ENCODE measurements around the gene KRT37.

The KRT37 gene

DNA sequence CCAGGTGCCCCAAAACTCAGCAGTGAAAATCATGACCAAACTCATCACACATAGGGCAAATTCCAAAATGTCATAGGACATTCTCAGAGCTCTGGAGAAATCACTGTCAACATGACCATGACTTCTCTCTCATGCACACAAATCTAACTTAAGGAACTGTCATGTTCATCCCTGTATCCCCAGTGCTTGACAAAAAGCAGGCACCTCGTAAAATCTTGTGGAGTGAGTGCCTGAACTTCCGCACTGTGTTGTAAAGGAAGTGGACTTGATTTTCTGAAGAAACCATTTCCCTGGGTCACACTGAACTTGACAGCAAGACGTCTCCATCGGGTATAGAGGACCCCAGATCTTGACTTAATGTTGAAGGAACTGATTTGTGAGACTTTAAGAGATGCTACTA lies 2.8 kb downstream of the KRT37 start:
- no peak for DNase-seq (ENCODE audit: insufficient read length, low spot score)
- no peak for FAIRE-seq
- TF ChIP-seq POLR2A (IDR thresholded peaks at IDR 0.05; ENCODE audit: low read depth, low read length): no peak

DNA sequence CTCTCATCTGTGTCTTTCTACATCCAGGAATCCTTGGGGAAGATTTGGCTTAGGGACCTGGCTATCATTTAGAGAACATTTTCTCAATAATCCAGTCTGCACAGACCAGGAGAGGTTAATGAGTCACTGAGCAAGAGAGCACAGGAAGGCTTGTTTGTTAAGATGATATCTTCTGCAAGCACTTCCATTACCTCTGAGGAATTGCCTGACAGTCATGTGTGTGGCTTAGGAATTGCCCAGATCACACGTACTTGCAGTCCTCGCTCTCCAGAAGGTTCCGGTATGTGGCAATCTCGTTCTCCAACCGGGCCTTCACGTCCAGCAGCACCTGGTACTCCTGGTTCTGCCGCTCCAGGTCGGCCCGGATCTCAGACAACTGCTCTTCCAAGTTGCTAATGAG lies 3.3 kb downstream of the KRT37 start:
- no peak for DNase-seq (ENCODE audit: insufficient read length, low spot score)
- no peak for FAIRE-seq
- TF ChIP-seq POLR2A (IDR thresholded peaks at IDR 0.05; ENCODE audit: low read depth, low read length): no peak

DNA sequence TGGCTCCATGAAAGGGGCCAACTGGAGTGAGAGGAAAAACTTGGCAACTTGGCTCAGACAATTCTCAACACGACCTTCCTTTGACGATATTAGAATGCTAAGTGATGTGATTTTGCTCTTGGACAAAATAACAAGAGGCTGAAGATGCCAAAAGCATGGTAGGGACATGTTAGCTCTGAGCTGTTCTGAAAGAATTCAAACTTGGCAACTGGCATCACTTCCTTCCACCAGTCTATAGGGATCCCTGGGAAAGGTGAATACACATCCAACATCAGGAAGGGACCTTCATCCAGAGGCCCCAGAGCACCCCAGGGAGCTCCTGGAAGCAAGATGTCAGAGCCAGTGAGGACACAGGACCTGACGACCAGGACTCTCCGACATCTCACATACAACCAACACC lies 4.3 kb downstream of the KRT37 start:
- no peak for DNase-seq (ENCODE audit: insufficient read length, low spot score)
- no peak for TF ChIP-seq POLR2A (IDR thresholded peaks at IDR 0.05; ENCODE audit: low read depth, low read length)

DNA sequence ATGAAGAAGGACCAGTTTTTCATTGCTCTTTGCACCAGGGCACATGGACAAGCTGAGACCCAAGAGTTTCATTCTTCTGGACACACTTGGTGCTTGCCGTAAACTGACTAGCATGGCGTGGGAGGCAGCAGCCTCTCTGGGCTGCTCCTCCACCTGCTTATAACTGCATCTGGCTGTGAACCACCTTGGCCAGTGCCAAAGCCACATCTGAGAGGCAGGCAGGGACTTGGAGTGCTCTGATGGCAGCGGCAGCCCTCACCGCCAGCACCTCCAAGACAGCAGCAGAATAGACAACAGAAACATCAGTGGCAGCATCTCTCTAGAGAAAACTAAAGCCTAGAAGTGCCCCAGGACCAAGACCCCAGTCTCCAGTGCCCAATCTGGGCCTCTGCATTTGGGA lies 4.7 kb downstream of the KRT37 start:
- FAIRE-seq (no peak), DNase-seq (ENCODE audit: insufficient read length, low spot score) (no peak)
- no peak for TF ChIP-seq POLR2A (IDR thresholded peaks at IDR 0.05; ENCODE audit: low read depth, low read length)

More for the DNA sequence above, 4.3 kb downstream of the KRT37 start:
- no peak for FAIRE-seq

DNA sequence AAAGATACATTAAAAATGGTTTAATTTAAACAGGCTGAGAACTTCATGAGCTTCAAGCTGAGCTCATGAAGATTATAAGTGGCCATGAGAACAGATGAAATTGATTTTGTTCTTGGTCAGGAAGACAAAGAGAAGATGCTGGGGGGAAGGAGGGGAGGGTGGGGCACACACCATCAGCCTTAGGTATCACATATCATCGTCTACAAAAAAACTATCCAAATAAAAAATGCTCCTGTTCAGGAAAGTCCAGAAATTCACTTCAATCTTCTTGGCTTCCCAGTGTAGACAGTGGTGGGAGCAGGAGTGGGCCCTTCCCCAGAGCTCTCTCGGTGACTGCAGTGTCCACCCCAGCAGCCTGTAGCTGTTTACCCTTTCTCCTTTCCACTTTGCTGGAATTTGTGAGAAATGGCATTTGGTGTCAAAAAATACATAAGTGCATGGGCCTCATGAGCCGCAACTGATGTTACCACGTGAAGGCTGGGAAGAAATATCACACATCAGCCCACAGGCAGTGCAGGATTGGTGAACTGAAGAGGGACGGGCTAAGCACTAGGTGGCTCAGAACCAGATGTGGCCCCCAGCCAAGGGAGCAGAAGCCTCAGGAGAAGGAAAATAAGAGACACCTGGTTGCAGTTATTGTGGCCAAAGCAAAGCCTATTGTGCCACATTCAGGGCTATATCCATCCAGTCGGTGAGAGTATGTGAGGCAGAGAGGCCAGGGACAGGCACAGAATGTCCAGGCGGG lies 6.1 kb downstream of the KRT37 start:
- no peak for DNase-seq (ENCODE audit: insufficient read length, low spot score)
- no peak for TF ChIP-seq POLR2A (IDR thresholded peaks at IDR 0.05; ENCODE audit: low read depth, low read length)
- FAIRE-seq: no peak

GRCh38 chr17:41417576-41418015 lies 6.8 kb downstream of the KRT37 start:
- no peak for TF ChIP-seq POLR2A (IDR thresholded peaks at IDR 0.05; ENCODE audit: low read depth, low read length)
- no peak for DNase-seq (ENCODE audit: insufficient read length, low spot score)
- FAIRE-seq: no peak

GRCh38 chr17:41417127-41417526 lies 7.3 kb downstream of the KRT37 start:
- FAIRE-seq: no peak
- no peak for TF ChIP-seq POLR2A (IDR thresholded peaks at IDR 0.05; ENCODE audit: low read depth, low read length)
- DNase-seq (ENCODE audit: insufficient read length, low spot score): no peak

GRCh38 chr17:41416479-41416878 lies 7.9 kb downstream of the KRT37 start:
- FAIRE-seq (no peak), DNase-seq (ENCODE audit: insufficient read length, low spot score) (no peak)
- TF ChIP-seq POLR2A (IDR thresholded peaks at IDR 0.05; ENCODE audit: low read depth, low read length): no peak

DNA sequence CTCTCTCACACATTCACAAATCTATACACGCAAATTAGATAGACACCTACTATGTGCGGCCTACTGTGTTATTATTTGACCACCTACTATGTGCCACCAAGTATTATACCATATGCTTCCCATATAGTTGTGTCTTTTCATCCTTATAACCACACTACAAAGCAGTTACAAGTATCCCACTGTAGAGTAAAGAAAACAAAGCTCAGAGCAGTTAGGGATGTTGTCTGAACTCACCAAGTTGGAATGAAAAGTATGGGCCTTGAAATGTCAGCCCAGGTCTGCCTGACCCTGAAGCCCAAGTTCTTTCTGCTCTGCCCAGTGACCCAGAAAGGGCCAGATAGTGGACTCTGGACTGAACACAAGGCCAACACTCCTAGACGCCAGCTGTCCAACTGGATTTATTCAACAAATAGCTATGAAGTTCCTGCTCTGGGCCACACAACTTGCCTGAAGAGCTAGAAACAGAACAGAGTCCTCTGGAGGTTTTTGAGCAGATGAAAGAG lies 8.5 kb downstream of the KRT37 start:
- no peak for FAIRE-seq

GRCh38 chr17:41415411-41415810 lies 9.0 kb downstream of the KRT37 start:
- DNase-seq (ENCODE audit: insufficient read length, low spot score): no peak
- no peak for FAIRE-seq
- no peak for TF ChIP-seq POLR2A (IDR thresholded peaks at IDR 0.05; ENCODE audit: low read depth, low read length)

More for the DNA sequence above, 8.5 kb downstream of the KRT37 start:
- no peak for TF ChIP-seq POLR2A (IDR thresholded peaks at IDR 0.05; ENCODE audit: low read depth, low read length)
- DNase-seq (ENCODE audit: insufficient read length, low spot score): no peak

GRCh38 chr17:41413982-41414381 lies 10.4 kb downstream of the KRT37 start:
- no peak for TF ChIP-seq POLR2A (IDR thresholded peaks at IDR 0.05; ENCODE audit: low read depth, low read length)
- DNase-seq (ENCODE audit: insufficient read length, low spot score): no peak
- FAIRE-seq: no peak

GRCh38 chr17:41413353-41413957 lies 10.9 kb downstream of the KRT37 start:
- no peak for DNase-seq (ENCODE audit: insufficient read length, low spot score)
- FAIRE-seq: no peak
- TF ChIP-seq POLR2A (IDR thresholded peaks at IDR 0.05; ENCODE audit: low read depth, low read length): no peak

- FAIRE-seq (no peak), DNase-seq (ENCODE audit: insufficient read length, low spot score) (no peak)
- TF ChIP-seq POLR2A (IDR thresholded peaks at IDR 0.05; ENCODE audit: low read depth, low read length): no peak
Observed at GRCh38 chr17:41411072-41411840, 13.1 kb downstream of the KRT37 start.

DNA sequence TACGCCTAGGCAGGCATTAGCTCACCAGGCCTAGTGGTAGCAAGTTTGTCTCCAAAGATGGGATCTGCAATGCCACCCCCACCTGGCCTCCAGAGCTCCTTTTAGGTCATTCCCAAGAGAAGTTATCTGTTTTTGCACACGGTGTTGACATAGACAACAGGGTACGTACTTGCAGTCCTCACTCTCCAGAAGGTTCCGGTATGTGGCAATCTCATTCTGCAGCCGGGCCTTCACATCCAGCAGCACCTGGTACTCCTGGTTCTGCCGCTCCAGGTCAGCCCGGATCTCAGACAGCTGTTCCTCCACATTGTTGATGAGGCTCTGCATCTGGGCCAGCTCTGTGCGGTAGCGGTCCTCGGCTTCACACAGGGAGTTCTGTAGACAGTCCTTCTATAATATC lies 17.2 kb downstream of the KRT37 start:
- no peak for TF ChIP-seq POLR2A (IDR thresholded peaks at IDR 0.05; ENCODE audit: low read depth, low read length)
- FAIRE-seq (no peak), DNase-seq (ENCODE audit: insufficient read length, low spot score) (no peak)
